OCI-LY7 (cell line): ENCODE results near the gene AKAP13. TPM values are rescaled to one million over a fixed set of nuclear protein-coding genes. Genes with fewer than 3 reads are reported as not detected.

Experiments
- BruUV-seq: library from RNA; stranded (reverse); fragments of 400-500 nt; replicated peaks from 2 replicates; lab custom pipeline; 2021; lab: Mats Ljungman, UMichigan
- CTCF ChIA-PET: fragments of 300-600 bp; sonication (Branson Sonifier 250); formaldehyde crosslinking; loops from one replicate; lab custom pipeline; 2022; ENCODE audit warnings: antibody characterized with exemption; ENCODE audit not compliant: unreplicated experiment; lab: Charles Lee
- POLR2A ChIA-PET: fragments of 300-600 bp; sonication (Branson Sonifier 250); formaldehyde crosslinking; loops from one replicate; lab custom pipeline; 2022; ENCODE audit warnings: antibody characterized with exemption; lab: Charles Lee
- DNase-seq: peaks from one replicate; pipeline ENCODE4 v3.0.0-alpha.2; 2015; ENCODE audit warnings: low spot score
- H2AFZ ChIP-seq: fragments of 200-600 bp; sonication (generic), shearing (Covaris generic); 2 replicates; pipeline ENCODE4 v1.6.1; 2014; ENCODE audit warnings: mild to moderate bottlenecking, antibody characterized with exemption, low read length, moderate library complexity
- H3K27ac ChIP-seq: fragments of 200-600 bp; sonication (generic); 2 replicates; pipeline ENCODE4 v1.5.1; 2014; ENCODE audit warnings: mixed run types, low read depth, mild to moderate bottlenecking, moderate library complexity, low read length, inconsistent platforms; ENCODE audit not compliant: poor library complexity, severe bottlenecking
- H3K36me3 ChIP-seq: fragments of 200-600 bp; sonication (generic); 2 replicates; pipeline ENCODE4 v1.6.1; 2014; ENCODE audit warnings: mild to moderate bottlenecking, antibody characterized with exemption, low read length, moderate library complexity, mixed read lengths; ENCODE audit not compliant: insufficient read depth
- H3K4me1 ChIP-seq: fragments of 200-600 bp; sonication (generic); 2 replicates; pipeline ENCODE4 v1.5.1; 2014; ENCODE audit warnings: mild to moderate bottlenecking, low read length; ENCODE audit not compliant: insufficient read depth, poor library complexity, severe bottlenecking
- H3K4me2 ChIP-seq: fragments of 200-600 bp; sonication (generic); 2 replicates; pipeline ENCODE4 v1.6.1; 2014; ENCODE audit warnings: mild to moderate bottlenecking, low read length
- H3K4me3 ChIP-seq: fragments of 200-600 bp; sonication (generic); 2 replicates; pipeline ENCODE4 v1.5.1; 2014; ENCODE audit warnings: mild to moderate bottlenecking, low read depth, low read length; ENCODE audit not compliant: poor library complexity, severe bottlenecking
- H3K79me2 ChIP-seq: fragments of 200-600 bp; sonication (generic); 2 replicates; pipeline ENCODE4 v1.6.1; 2016; ENCODE audit warnings: low read depth, mild to moderate bottlenecking, low read length, moderate library complexity, mixed read lengths; ENCODE audit not compliant: insufficient read depth
- H3K9me2 ChIP-seq: fragments of 200-600 bp; sonication (generic); 2 replicates; pipeline ENCODE4 v1.6.1; 2016; ENCODE audit warnings: mild to moderate bottlenecking, low read length, mixed read lengths; ENCODE audit not compliant: insufficient read depth
- H3K9me3 ChIP-seq: fragments of 200-600 bp; sonication (generic); 2 replicates; pipeline ENCODE4 v1.6.1; 2014; ENCODE audit warnings: mild to moderate bottlenecking, mixed run types, low read length, mixed read lengths
- H4K20me1 ChIP-seq: fragments of 200-600 bp; sonication (generic); 2 replicates; pipeline ENCODE4 v1.6.1; 2014; ENCODE audit warnings: mild to moderate bottlenecking, antibody characterized with exemption, low read length, moderate library complexity, mixed read lengths; ENCODE audit not compliant: insufficient read depth
- EZH2phosphoT487 ChIP-seq: fragments of 200-600 bp; sonication (generic); IDR thresholded peaks from 2 replicates; pipeline ENCODE4 v1.6.1; 2018; ENCODE audit warnings: low read depth, borderline replicate concordance, mild to moderate bottlenecking, mixed run types, antibody characterized with exemption, low read length, moderate library complexity, mixed read lengths
- intact Hi-C: fragments of 100-400 bp; cut with micrococcal nuclease; formaldehyde crosslinking; loops from one replicate; pipeline ENCODE4 v1.10.0; 2022; ENCODE audit not compliant: unreplicated experiment
- total RNA-seq, 2 experiments: library from RNA; depleted of rRNA in 1 of 2; stranded (reverse); fragments of >200 nt in 1 of 2; shearing (Covaris generic) in 1 of 2; gene quantifications; 2 replicates each; pipeline ENCODE4 v1.2.3, GENCODE V29; 2014 to 2022
- TF ChIP-seq, protein P1 (sequence below): fragments of 200-600 bp; sonication (generic); conservative IDR thresholded peaks from 2 replicates; pipeline ENCODE4 v1.5.1; 2014; ENCODE audit warnings: mild to moderate bottlenecking, antibody characterized with exemption, low read length, moderate library complexity, mixed read lengths

AKAP13 gene
- total RNA-seq, 2 experiments from 2014 or later = 140 to 250 TPM

DNA sequence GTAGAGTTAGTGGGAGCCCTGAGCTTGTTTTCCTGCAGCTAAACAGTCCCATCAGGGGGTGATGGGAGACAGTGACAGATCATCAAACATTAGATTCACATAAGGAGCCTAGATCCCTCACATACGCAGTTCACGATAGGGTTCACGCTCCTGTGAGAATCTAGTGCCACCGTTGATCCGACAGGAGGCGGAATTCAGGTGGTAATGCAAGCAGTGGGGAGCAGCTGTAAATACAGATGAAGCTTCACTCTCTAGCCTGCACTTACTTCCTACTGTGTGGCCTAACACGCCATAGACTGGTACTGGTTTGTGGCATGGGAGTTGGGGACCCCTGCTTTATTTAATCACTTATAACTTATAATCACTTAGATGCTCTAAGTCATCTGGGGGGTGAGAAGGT is 179.1 kb downstream of the AKAP13 start:
- intact Hi-C loops = no loop called here
- peaks cover 18% of the 10 kb centered on the region for H3K4me1 ChIP-seq
- H4K20me1 ChIP-seq = no peaks in the 10 kb centered on the region
- BruUV-seq = no TSS peak
- H3K4me3 ChIP-seq = no peak overlapping the region
- no peak overlapping the region for H2AFZ ChIP-seq
- H3K79me2 ChIP-seq = peaks cover 6% of the 10 kb centered on the region; the same call in 1 of the 2 replicates
- H3K9me2 ChIP-seq = no peaks in the 10 kb centered on the region
- no peak for DNase-seq
- TF ChIP-seq, protein P1, sequence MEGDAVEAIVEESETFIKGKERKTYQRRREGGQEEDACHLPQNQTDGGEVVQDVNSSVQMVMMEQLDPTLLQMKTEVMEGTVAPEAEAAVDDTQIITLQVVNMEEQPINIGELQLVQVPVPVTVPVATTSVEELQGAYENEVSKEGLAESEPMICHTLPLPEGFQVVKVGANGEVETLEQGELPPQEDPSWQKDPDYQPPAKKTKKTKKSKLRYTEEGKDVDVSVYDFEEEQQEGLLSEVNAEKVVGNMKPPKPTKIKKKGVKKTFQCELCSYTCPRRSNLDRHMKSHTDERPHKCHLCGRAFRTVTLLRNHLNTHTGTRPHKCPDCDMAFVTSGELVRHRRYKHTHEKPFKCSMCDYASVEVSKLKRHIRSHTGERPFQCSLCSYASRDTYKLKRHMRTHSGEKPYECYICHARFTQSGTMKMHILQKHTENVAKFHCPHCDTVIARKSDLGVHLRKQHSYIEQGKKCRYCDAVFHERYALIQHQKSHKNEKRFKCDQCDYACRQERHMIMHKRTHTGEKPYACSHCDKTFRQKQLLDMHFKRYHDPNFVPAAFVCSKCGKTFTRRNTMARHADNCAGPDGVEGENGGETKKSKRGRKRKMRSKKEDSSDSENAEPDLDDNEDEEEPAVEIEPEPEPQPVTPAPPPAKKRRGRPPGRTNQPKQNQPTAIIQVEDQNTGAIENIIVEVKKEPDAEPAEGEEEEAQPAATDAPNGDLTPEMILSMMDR = no peak
- no peak for TF ChIP-seq EZH2phosphoT487
- H3K36me3 ChIP-seq = peaks cover 37% of the 10 kb centered on the region
- ChIA-PET CTCF (no interaction called here), POLR2A (interaction anchor here (0.7 kb wide), 1 partner anchor 177 kb away, joined by 7 read pairs; no protein-coding TSS in a partner anchor)
- no peaks in the 10 kb centered on the region for H3K9me3 ChIP-seq
- no peak overlapping the region for H3K27ac ChIP-seq
- H3K4me2 ChIP-seq = no peak overlapping the region

DNA sequence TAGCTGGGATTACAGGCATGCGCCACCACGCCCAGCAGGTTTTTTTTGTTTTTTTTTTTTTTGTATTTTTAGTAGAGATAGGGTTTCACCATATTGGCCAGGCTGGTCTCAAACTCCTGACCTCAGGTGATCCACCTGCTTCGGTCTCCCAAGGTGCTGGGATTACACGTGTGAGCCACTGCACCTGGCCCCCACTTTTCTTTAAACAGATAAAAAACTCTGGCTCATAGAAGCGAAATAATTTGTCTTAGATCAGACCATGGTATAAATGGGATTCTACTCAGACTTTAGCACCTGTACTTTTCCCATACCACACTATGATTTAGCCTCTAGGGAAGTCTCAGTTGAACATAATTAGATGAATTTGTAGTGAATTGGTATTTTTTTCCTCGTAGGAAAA is 182.4 kb downstream of the AKAP13 start:
- peaks cover 6% of the 10 kb centered on the region; the same call in 1 of the 2 replicates for H3K79me2 ChIP-seq

DNA sequence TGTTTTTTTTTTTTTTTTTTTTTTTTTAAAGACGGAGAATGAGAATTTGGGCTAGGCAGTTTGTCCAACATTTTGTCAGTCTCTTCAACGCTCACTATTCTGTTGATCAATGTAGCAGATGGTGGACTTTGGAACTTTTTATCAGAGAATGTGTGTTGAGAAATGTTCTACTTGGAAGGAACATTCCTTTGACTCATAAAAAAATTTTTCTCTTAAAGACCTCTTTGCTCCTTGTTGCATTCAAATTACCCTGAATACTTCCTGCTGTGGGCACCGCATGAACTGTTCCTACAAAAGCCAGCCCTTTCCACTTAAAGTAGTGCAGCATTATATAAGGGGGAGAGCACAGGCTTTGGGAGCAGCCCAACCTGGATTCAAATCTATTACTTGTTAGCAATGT is 182.9 kb downstream of the AKAP13 start:
- POLR2A ChIA-PET = no interaction called here
- no peaks in the 10 kb centered on the region for H3K9me3 ChIP-seq
- H2AFZ ChIP-seq = no peak overlapping the region
- TF ChIP-seq EZH2phosphoT487 = no peak
- TF ChIP-seq, protein P1 = no peak
- H3K27ac ChIP-seq = no peak overlapping the region
- H3K4me2 ChIP-seq = no peak overlapping the region
- peaks cover 27% of the 10 kb centered on the region for H3K36me3 ChIP-seq
- no peaks in the 10 kb centered on the region for H4K20me1 ChIP-seq
- H3K79me2 ChIP-seq = peaks cover 6% of the 10 kb centered on the region; the same call in 1 of the 2 replicates
- BruUV-seq = no TSS peak
- H3K9me2 ChIP-seq = no peaks in the 10 kb centered on the region
- intact Hi-C loops = no loop called here
- CTCF ChIA-PET = no interaction called here
- DNase-seq = no peak
- no peaks in the 10 kb centered on the region for H3K4me1 ChIP-seq
- no peak overlapping the region for H3K4me3 ChIP-seq

More for the DNA sequence above, 182.4 kb downstream of the AKAP13 start:
- H2AFZ ChIP-seq = no peak overlapping the region
- no peak overlapping the region for H3K4me2 ChIP-seq
- H3K4me3 ChIP-seq = no peak overlapping the region
- H3K9me3 ChIP-seq = no peaks in the 10 kb centered on the region
- POLR2A ChIA-PET = no interaction called here
- no peaks in the 10 kb centered on the region for H3K9me2 ChIP-seq
- BruUV-seq = no TSS peak
- H3K4me1 ChIP-seq = no peaks in the 10 kb centered on the region
- no peak for TF ChIP-seq EZH2phosphoT487
- TF ChIP-seq, protein P1 = no peak
- no peak for DNase-seq
- CTCF ChIA-PET = no interaction called here
- intact Hi-C loops = no loop called here
- H3K27ac ChIP-seq = no peak overlapping the region
- H4K20me1 ChIP-seq = no peaks in the 10 kb centered on the region
- H3K36me3 ChIP-seq = peaks cover 29% of the 10 kb centered on the region
